Lung (tissue), 12 donors: ENCODE results near the gene EPHB2. TPM values are rescaled to one million over a fixed set of nuclear protein-coding genes. Genes with fewer than 3 reads are reported as not detected.

Experiments used
- ATAC-seq: fragments of 200-7000 bp; cut with Tn5 transposase; one replicate; pipeline ENCODE4 v1.9.1; 2020; ENCODE audit warnings: moderate number of reproducible peaks; ENCODE audit not compliant: insufficient read depth, low FRiP score
- DNase-seq, 3 donors: peaks; one replicate each; pipeline ENCODE4 v3.0.0-alpha.2; 2013 to 2017
- H3K27ac ChIP-seq, 2 donors: one replicate each; pipeline ENCODE4 v1.5.1; 2013; ENCODE audit warnings: mild to moderate bottlenecking in 2 of 2, moderate library complexity in 2 of 2, control low read depth in 1 of 2, inconsistent platforms in 1 of 2, low read depth in 1 of 2, low read length in 1 of 2
- H3K27me3 ChIP-seq, 3 donors: one replicate each; pipeline ENCODE4 v1.5.1; 2013; ENCODE audit warnings: low read length in 2 of 3; ENCODE audit not compliant: control insufficient read depth in 3 of 3, insufficient read depth in 3 of 3
- H3K36me3 ChIP-seq, 4 donors: one replicate each; pipeline ENCODE4 v1.5.1; 2013; ENCODE audit warnings: low read length in 4 of 4, mild to moderate bottlenecking in 1 of 4, moderate library complexity in 1 of 4; ENCODE audit not compliant: control insufficient read depth in 4 of 4, insufficient read depth in 4 of 4
- H3K4me1 ChIP-seq, 5 donors: one replicate each; pipeline ENCODE4 v1.5.1; 2013; ENCODE audit warnings: low read length in 5 of 5, mild to moderate bottlenecking in 2 of 5, moderate library complexity in 1 of 5; ENCODE audit not compliant: control insufficient read depth in 5 of 5, insufficient read depth in 5 of 5
- H3K4me3 ChIP-seq: one replicate; pipeline ENCODE4 v1.5.1; 2013; ENCODE audit warnings: mild to moderate bottlenecking, control low read depth, moderate library complexity
- H3K9ac ChIP-seq, 2 donors: one replicate each; pipeline ENCODE4 v1.5.1; 2013; ENCODE audit warnings: low read length in 2 of 2, control low read depth in 1 of 2; ENCODE audit not compliant: insufficient read depth in 1 of 2
- H3K9me3 ChIP-seq, 4 donors: one replicate each; pipeline ENCODE4 v1.5.1; 2013; ENCODE audit warnings: low read length in 3 of 4, mild to moderate bottlenecking in 1 of 4, moderate library complexity in 1 of 4; ENCODE audit not compliant: control insufficient read depth in 4 of 4, insufficient read depth in 3 of 4
- WGBS, 2 donors: extraction: QIAGEN DNeasy Blood & Tissue Kit; methylation state at CpG; one replicate each; pipeline ENCODE4 v1.1.7; 2013; 5-methylcytosine and 5-hydroxymethylcytosine counted together
- polyA plus RNA-seq, 2 donors: library from polyadenylated mRNA; stranded (reverse); fragments of 200-250 nt; gene quantifications; one replicate each; pipeline ENCODE4 v1.2.1, GENCODE V29; 2013
- total RNA-seq, 2 donors: library from RNA; depleted of rRNA in 1 of 2; stranded (reverse); fragments of >200 nt in 1 of 2; gene quantifications; one replicate each; pipeline ENCODE4 v1.2.1, GENCODE V29; 2014 to 2021
- TF ChIP-seq, protein P1 (sequence below): IDR thresholded peaks from 2 replicates; pipeline ENCODE4 v1.5.1; 2012; ENCODE audit warnings: mild to moderate bottlenecking; ENCODE audit errors: control extremely low read depth, extremely low read depth
- donor health status: control.
- donor health status: control.
- donor health status: Bipolar disorder and iron deficiency.
- donor health status: healthy.
- donor health status: DM: yes; HTN: yes; CAD: no.

EPHB2 gene
- total and polyA plus RNA-seq, 4 donors: 1.2 to 8.5 (median 5.8) TPM

DNA sequence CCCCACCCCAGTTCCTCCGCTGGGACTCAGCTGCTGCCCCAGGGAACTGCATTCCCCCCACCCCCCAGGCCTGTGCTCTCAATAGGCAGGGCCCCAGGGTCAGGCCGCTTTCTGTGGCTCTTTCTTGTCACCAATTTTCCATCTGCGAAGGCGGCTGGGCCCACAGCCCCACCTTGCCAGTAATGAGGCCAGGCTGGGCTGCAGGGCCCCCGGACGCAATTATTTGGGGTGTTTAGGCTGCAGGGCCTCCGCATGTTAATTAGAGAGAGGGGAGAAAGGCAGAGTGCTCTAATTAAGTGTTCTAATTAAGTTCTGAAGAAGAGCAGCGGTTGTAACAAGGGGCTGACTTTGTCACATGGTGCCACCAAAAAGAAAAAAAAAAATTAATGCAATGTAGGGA, 71.8 kb downstream of the EPHB2 start:
- H3K4me1 ChIP-seq: peaks cover 0 to 21% (median 2%) of the 10 kb centered on the region in 5 donors
- no peak overlapping the region for H3K4me3 ChIP-seq
- TF ChIP-seq, protein P1, sequence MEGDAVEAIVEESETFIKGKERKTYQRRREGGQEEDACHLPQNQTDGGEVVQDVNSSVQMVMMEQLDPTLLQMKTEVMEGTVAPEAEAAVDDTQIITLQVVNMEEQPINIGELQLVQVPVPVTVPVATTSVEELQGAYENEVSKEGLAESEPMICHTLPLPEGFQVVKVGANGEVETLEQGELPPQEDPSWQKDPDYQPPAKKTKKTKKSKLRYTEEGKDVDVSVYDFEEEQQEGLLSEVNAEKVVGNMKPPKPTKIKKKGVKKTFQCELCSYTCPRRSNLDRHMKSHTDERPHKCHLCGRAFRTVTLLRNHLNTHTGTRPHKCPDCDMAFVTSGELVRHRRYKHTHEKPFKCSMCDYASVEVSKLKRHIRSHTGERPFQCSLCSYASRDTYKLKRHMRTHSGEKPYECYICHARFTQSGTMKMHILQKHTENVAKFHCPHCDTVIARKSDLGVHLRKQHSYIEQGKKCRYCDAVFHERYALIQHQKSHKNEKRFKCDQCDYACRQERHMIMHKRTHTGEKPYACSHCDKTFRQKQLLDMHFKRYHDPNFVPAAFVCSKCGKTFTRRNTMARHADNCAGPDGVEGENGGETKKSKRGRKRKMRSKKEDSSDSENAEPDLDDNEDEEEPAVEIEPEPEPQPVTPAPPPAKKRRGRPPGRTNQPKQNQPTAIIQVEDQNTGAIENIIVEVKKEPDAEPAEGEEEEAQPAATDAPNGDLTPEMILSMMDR: no peak
- H3K27ac ChIP-seq: no peak overlapping the region
- ATAC-seq (no peak), DNase-seq (no peak)
- no peaks in the 10 kb centered on the region for H3K27me3 ChIP-seq
- no peak overlapping the region for H3K9ac ChIP-seq
- 89 to 95% methylated on average over 8 of the region's 8 CpGs for WGBS, 2 donors
- H3K9me3 ChIP-seq: no peaks in the 10 kb centered on the region
- H3K36me3 ChIP-seq: peaks cover 0 to 5% (median 0%) of the 10 kb centered on the region in 4 donors

DNA sequence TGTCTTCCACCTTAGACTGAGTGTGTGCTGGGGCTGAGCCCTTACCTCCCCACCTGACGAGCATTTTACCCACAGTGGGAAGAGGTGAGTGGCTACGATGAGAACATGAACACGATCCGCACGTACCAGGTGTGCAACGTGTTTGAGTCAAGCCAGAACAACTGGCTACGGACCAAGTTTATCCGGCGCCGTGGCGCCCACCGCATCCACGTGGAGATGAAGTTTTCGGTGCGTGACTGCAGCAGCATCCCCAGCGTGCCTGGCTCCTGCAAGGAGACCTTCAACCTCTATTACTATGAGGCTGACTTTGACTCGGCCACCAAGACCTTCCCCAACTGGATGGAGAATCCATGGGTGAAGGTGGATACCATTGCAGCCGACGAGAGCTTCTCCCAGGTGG, 73.7 kb downstream of the EPHB2 start:
- TF ChIP-seq, protein P1: no peak
- no peak overlapping the region for H3K27ac ChIP-seq
- no peak overlapping the region for H3K4me3 ChIP-seq
- H3K9ac ChIP-seq: no peak overlapping the region
- no peaks in the 10 kb centered on the region for H3K27me3 ChIP-seq
- H3K4me1 ChIP-seq: peaks cover 0 to 10% (median 0%) of the 10 kb centered on the region in 5 donors
- H3K9me3 ChIP-seq: no peaks in the 10 kb centered on the region
- ATAC-seq: no peak
- H3K36me3 ChIP-seq: peaks cover 0 to 5% (median 0%) of the 10 kb centered on the region in 4 donors
- DNase-seq: no peak
- WGBS, 2 donors: 95 to 97% methylated on average over 19 of the region's 19 CpGs

DNA sequence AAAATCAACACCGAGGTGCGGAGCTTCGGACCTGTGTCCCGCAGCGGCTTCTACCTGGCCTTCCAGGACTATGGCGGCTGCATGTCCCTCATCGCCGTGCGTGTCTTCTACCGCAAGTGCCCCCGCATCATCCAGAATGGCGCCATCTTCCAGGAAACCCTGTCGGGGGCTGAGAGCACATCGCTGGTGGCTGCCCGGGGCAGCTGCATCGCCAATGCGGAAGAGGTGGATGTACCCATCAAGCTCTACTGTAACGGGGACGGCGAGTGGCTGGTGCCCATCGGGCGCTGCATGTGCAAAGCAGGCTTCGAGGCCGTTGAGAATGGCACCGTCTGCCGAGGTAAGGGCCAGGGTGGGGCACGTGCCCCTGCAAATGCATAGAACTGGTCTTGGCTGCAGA, 74.1 kb downstream of the EPHB2 start:
- Histone ChIP-seq H3K27ac (no peak overlapping the region), H3K4me1 (peaks cover 0 to 8% (median 0%) of the 10 kb centered on the region in 5 donors), H3K9me3 (no peaks in the 10 kb centered on the region), H3K9ac (no peak overlapping the region), H3K4me3 (no peak overlapping the region), H3K36me3 (peaks cover 0 to 5% (median 0%) of the 10 kb centered on the region in 4 donors), H3K27me3 (no peaks in the 10 kb centered on the region)
- WGBS, 2 donors: 96 to 97% methylated on average over 27 of the region's 27 CpGs
- DNase-seq: no peak
- ATAC-seq: no peak
- TF ChIP-seq, protein P1: no peak

DNA sequence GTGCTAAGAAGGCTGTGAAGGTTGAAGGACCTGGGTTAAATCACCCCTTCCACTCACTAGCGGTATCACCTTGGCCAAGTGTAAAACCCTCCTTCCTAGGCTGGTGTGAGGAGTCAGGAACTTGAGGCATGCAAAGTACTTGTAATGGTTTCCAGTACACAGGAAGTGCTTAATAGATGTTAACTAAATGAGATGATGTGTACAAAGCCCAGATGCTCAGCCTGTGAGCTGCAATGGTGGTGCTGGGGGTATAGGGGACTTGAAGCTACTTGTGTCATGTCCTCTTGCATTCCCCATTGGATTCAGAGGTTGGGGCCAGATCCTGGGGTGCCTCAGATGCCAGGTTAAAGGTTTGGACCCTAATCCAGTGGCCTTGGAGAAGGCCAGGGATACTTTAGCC, 75.5 kb downstream of the EPHB2 start:
- H3K27me3 ChIP-seq: no peaks in the 10 kb centered on the region
- no peak for DNase-seq
- H3K4me3 ChIP-seq: no peak overlapping the region
- peaks cover 0 to 19% (median 3%) of the 10 kb centered on the region in 5 donors for H3K4me1 ChIP-seq
- TF ChIP-seq, protein P1: no peak
- H3K9me3 ChIP-seq: no peaks in the 10 kb centered on the region
- no peak for ATAC-seq
- peaks cover 0 to 5% (median 0%) of the 10 kb centered on the region in 4 donors for H3K36me3 ChIP-seq
- no peak overlapping the region for H3K9ac ChIP-seq
- WGBS, 2 donors: 91 to 96% methylated on average over 1 of the region's 1 CpG
- no peak overlapping the region for H3K27ac ChIP-seq
